HG02981 (cell line): ENCODE data around the gene STK39.
"Not testable (repeated sequence)": the region's sequence is repeated elsewhere in the genome, so short reads cannot be mapped to it uniquely, and the experiment has no call there.

Experiments
- ATAC-seq: cut with Tn5 transposase; IDR thresholded peaks from one replicate; pipeline ENCODE4 v1.9.1; 2021; ENCODE audit warnings: mild to moderate bottlenecking, moderate library complexity; ENCODE audit not compliant: unreplicated experiment

STK39 gene

DNA sequence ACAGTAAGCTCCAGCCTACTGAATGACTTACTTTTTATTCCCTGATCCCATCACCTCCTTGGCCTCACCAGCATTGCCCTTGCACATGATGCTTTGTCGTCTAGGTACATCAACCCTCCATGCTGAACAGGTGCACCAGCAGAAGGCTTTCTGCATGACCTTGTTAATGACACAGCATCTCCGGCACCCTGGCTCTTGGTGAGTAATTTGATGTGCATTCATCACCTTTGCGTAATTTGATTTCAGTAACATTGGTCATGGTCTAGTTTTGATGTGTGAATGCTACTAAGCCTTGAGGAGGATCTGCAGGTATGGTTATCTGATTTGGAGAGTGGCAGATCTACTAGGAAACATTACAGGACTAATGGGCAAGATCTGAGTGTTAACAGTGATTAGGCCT, 103.6 kb downstream of the STK39 start:
- no peak for ATAC-seq

DNA sequence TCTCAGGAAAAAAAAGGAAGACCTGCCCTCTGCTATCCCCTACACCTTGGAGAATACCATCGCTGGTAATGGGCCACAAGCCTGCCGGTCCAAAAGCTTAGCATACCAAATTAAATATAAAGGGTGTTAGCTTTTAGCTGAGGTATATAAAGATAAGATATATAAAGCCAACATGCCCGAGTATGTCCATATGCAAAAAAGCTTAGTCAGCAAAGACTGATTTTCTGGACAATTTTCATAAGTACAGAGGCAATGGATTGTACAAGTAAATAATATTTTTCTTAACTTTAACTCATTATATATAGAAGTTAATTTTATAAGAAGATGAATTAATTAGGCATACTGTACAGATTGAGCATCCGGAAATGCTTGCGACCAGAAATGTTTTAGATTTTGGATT, 106.5 kb downstream of the STK39 start:
- no peak for ATAC-seq

DNA sequence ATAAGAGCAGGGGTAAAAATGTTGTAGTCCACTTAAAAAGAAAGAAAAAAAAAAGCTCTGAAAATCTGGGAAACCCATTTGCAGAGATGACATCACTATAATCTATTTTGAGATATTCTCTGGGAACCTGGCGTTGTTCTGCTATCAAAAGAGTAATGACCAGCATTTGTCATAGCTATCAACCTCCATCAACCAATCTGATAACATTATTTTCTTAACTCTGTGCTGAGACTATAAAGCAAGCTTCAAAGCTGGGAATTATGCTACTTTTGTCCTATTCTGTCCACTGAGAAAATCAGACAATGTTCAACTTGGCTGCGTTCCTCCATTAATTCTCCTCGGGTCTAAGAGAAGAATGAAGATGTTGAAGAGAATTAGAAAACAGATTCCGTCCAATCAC, 107.5 kb downstream of the STK39 start:
- no peak for ATAC-seq

DNA sequence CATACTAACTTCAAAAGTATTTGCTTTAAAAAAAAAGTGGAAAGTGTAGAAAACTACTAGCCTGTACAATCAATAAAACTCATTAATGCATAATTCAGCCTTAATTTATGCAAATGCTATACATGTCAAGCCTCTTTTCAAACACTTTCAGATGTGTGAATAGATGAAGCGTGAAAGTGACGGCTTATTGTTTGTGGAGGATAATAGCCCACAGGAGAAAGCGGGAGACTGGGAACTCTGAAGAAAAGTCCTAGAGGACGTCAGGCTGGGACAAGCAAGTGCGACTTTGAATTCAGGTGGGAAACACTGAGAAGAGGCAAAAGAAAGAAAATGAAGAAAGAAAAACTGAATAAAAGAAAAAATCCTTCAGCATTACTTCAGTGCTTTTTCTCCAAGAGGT, 108.5 kb downstream of the STK39 start:
- no peak for ATAC-seq

DNA sequence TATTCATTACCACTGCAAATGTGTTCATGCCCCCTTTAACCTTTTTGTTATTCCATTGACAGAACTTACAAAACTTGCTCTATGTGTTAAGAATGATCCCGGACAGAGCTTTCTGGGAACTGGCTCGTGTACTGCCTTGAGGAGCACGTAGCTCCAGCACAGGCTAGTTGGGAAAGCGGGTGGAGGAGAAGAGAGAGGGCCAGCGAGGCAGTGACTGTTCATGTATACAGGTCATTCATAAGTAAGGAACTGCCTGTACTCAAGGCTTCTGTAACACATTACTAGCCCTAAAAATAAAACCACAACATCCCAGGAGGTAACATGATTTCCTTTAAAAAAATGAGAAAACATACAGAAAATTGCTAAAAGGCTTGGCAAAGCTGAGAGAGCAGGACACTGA, 109.0 kb downstream of the STK39 start:
- no peak for ATAC-seq

DNA sequence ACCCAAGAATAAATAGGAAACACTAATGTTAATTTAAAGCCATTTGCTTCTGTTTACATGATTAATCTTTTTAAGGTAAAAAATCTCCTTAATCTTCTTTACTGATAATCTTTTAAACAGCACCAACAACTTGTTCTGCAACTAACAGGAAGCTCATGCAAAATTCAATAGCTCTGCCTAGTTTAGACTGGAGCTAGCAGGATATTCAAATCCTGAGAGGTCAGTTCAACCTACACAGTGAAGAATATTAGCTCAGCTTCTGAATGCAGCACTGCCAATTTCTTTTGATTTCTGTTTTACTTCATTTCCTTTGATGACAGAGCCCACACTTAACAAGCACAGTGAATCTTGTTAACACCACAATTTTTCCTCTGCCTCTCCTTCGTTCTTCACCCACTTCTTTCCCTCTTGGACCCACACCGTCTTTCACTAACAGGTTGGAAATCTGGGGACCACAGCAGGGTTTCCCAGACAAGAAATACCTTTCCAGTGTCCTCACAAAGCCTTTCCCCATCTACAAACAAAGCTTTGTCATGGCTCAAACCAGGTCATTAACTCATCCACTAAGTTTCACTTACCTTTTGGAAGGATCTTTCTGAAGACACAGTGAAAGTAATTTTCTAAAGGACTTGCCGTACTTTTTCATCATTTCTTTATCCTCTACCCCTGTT, 109.8 kb downstream of the STK39 start:
- ATAC-seq = no peak

DNA sequence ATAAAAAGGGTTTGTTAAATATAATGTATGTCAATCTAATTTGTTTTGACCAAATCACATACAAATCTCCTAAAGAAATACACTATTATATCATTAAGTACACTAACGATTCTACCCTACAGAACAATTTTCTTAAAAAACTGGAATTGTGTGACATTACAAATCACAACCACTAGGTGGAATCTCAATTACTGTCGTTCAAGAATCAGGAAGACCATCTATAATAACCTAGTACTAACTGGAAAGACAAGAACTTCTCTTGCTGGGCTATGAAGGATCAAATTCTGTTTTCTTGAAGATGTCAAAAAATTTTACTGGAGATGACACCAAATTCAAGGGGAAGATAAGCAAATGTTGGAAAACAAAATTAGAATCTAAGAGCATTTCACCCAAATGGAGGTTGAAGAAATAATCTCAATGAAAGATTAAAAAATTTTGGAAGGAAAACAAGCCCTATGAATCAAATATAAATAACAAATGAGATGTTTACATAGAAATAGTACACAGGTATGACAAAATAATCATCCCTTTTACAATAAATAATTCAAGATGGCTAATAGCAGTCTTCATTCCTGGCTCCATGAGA, 110.9 kb downstream of the STK39 start:
- ATAC-seq = peak; percentile 69

DNA sequence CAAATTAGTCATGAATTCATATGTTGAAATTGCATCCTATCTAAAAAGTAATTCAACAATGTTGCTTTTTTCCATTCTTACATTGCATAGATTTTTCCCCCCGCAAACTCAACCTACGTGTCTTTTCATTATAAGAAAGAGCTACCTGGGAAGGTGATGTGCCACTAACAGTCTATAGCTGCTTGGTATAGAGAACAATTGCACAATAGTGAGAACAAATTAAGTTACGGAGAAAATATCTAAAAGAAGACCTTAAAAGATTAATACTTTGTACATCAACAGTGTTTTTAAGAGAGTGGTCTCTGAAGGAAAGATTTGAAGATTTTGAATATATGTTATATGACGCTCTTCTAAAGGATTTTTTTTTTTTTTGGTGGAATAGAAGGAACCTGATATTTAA, 111.8 kb downstream of the STK39 start:
- ATAC-seq = no peak

DNA sequence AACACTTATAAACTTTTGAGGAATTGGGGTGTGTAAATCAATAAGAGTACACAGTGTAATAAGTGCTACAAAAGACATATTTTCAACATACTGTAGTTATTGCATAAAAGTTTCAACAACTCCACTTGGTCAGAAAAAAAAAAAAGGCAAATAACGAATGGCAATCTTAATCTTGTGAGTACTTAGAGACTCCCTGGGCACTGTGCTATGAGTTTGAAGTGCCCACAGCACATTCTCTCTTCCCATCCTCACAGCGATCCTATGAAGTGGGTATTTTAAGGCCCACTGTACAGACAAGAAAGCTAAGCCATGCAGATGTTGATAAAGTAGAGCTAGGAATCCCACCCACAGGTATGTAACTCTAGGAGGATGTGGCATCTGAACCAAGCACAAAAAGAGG, 112.3 kb downstream of the STK39 start:
- no peak for ATAC-seq

DNA sequence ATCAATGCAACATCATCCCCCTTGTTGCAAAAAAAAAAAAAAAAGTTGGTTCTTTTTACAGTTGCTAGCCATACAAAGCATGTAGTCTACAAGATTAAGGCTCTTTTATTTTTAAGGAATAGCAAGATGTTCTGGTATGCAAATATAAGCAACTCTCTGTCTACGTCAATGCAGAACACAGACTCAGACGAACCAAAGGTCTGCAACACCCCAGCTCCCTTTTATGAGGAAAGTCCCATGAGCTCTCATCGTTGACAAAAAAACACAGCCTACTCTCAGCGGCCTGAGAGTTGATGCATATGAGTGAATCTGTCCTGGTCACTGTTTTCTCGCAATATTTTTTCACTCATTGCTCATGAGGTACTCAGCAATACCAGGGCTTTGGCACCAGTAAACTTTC, 112.9 kb downstream of the STK39 start:
- ATAC-seq = no peak

DNA sequence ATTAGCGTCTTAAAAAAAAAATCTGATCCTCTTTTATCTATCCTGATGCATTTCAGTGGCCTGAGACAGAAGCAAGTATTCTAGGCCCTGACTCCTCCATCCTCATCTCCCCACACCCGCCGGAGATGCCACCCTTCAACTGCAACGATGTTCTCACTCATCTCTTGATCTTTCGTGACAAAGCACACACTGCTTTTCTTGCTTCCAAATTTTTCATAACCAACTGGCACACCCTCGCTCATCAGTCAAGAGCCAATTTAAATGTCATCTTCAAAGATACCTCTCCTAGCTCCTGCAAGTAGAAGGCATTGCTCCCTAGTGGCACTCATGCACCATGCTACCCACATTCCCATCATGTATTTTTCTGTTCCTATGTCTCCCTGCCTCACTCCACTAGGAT, 115.0 kb downstream of the STK39 start:
- ATAC-seq = no peak

DNA sequence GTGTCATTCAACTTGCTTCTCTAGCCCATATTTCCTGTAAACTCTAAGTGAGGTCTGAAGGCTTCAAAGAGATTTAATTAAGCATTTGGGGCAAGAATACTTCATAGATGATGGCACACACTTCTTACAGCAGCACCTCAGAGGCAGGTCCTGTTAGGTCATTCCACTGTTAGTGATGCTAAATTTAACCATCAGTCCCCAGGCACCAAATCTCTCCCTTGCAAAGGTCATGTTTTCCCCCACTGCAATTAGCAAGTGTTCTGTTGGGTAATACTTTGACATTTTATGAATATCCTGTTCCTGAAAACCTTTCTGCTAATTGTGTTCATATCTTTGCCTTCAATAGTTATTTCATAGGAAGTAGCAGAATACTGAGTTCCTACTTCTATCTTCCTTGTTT, 117.0 kb downstream of the STK39 start:
- no peak for ATAC-seq

DNA sequence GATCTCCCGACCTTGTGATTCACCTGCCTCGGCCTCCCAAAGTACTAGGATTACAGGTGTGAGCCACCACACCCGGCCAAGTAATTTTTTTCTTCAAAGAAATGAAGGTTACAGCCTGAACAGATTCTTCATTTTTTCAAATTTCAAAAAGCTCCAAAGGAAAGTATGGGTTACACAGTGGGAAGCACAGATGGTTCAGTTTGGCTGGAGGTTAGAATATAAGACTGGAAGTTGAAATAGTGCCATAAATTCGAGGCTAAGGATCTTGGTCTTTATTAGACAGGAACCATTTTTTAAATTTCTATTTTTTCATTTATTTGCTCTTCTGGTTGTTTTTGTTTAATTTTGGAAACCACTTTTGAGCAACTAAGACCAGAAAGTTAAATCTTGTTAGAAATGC, 120.0 kb downstream of the STK39 start:
- no peak for ATAC-seq

DNA sequence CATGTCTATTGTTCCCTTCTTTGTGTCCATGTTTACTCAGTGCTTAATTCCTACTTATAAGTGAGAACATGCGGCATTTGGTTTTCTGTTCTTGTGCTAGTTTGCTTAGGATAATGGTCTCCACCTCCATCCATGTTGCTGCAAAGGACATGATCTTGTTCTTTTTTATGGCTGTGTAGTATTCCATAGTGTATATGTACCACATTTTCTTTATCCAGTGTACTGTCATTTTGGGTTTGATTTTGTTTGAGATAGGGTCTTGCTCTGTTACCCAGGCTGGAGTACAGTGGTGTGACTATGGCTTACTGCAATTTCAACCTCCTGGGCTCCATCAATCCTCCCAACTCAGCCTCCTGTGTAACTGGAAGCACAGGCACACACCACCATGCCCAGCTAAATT, 125.2 kb downstream of the STK39 start:
- ATAC-seq = not testable (repeated sequence)

DNA sequence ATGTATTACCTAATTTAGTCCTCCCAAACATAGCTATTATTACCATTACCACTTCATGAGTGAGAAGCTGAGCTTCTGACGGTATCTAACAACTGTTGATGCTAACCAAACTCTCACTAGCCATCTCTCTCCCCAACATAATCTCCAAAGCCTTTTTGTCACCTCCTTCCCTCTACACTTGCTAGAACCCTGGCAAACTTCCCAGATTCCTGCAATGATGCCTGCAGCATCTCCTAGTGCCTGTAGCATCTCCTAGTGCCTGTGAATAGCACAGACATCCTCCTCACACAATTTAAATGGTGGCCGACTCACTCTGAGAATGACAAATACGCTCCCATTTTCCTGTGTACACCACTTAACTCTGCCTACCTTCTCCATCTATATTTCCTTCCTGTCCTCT, 126.7 kb downstream of the STK39 start:
- no peak for ATAC-seq

DNA sequence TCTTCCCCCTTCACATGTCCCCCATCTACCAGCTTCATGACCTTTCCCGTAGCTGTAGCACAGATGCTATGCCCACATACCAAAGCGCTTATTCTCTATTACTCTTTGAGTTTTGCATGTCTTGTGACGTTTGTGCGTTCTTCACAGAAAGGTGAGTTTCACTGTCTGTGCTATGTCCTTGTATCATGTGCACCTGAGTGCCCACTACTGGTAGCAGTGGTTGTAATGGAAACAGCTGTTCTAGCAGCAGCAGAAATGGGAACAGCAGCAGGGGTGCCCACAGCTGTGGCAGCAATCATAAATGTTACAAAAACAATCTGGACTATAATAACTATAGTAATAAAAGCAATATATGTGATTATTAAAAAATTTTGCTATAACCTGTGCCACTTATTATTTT, 127.1 kb downstream of the STK39 start:
- no peak for ATAC-seq

DNA sequence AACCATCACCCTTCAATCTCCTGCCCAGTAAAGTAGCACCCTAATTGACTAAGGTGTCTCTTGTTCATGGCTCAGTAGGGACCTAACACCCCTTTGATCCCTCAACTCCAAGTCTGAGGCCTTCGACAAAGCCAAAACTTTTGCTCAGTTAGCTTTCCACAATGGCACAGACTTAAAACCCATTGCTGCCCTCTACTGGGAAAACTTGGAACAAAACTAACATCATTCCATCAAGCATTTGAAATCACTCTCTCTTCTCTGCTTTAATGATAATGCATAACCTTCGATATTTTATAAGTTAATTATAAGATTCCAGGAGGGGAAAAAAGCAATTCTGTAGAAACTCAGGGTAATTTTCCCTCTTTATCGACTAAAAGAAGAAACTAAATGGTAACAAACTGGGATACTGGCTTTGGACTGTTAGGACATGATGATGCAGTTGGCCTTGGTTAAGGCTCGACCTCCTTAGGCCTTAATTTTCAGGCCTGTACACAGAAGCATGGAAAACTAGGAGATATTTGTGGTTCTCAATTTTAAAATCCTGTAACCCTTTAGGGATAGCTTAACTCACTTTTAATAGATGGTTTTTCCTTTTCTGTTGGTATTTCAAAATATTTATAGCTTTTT, 127.8 kb downstream of the STK39 start:
- ATAC-seq = peak; percentile 49

DNA sequence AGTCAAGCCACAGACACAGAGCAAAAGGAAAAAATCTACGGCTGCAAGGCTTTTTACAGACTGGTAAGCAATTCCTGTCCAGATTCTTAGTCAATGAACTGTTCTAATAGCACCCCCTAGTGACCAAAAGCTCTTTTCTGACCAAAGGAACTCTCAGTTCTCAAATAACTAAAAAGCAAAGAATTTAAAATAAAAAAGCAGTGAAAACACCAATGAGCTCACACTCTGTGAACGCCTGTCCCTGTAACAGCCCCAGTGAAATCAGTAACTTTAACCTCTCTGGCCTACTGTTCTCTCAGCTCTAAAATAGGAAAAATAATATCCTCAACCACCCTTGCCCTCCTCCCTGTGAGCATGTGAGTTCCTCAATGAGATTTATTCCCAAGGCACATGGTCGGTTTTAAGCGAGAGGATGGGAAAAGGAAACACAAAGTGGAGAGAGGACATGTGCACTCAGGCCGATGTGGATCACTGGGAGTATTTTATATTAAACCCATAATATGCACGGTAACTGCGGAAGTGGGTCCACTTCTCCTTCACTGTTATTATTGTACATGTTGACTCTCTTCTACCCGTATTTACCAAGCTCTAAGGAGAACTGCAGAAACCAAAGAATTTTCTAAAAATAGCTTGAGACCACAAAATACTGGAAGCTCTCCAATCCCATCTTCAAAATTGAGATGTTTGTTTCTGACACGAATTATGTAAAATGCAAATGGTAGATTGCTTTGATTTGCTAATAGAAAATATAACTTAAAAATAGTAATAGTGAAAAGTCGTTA, 128.5 kb downstream of the STK39 start:
- peak; percentile 70 for ATAC-seq

DNA sequence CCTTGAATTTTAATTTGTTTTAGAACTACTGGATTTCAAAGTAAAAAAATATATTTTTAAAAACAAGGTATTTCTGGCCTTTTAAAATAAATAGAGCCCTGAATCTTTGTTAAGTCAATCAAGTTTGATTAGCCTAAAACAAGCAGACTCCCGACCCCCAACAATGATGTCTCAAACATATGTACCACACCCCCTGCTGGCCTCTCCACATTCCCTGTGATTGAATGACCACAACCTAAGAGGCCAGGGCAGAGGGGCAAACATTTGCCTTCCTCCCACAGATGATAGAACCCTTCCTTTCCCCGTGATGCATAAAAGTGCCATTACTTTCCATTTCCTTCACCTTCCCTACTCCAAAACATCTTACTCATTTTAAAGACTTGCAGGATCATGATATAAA, 130.9 kb downstream of the STK39 start:
- no peak for ATAC-seq

DNA sequence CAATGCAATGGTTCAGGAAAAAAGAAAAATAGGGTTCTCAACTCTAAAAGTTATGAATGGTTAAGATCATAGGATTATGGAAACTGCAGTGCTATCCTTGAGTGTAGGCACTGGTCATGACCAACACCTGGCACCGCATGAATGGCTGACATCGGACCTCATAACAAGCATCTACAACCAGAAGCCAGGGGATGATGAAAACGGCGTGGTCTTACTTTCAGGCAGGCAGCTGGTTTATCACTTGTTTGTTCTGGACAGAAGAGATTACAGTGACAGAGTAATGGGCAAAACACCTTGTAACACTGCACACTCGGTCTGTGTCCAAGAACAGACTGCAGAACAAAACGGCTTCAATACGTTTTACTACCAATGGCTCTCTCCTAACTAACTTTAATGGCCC, 132.8 kb downstream of the STK39 start:
- no peak for ATAC-seq

DNA sequence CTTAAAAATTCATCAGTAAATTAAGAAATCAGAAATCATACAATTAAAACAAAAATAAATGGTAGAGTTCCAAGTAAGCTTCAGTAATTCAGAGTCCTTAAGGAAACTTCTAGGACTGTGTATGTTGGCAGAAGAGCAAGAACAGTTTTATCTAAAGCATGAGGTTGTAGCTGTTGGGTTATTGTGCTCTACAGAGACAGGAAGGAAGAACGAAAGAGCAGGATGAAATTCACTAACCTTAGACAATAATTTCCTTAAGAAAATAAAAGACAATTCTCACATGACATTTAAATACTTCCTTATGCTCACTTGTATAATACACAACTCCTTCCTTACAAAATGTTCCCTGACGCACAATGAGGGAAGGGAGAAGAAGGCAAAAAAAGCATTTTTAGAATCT, 133.4 kb downstream of the STK39 start:
- no peak for ATAC-seq

DNA sequence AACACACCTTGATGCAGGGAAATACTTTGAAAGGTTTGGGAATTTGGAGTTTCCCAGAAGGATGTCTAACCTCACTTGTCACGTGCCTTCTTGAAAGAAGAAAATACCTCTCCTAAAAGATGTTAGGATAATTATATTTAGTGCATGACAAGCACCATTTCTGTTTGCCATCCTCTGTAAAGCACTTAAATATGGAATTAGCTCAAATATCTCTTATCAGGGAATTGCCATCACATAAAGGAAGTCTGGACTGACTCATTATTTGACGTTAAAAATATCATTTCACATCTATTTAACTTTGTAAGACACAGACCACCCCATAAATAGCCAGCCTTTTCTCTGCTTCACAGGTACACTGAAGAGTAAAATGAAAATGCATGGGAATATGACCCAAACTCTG, 140.1 kb downstream of the STK39 start:
- no peak for ATAC-seq
